Measurements from ENCODE around the gene AP2B1.

- TF ChIP-seq CTCF (conservative IDR thresholded peaks at IDR 0.05; ENCODE audit: low read length) = no peak
- TF ChIP-seq EZH2phosphoT487 (IDR thresholded peaks at IDR 0.05; ENCODE audit: borderline replicate concordance, low read depth, low read length) = no peak
Observed at GRCh38 chr17:35749560-35750412, 162.7 kb downstream of the AP2B1 start.
